ENCODE measurements around the gene PDE4DIP.
"Not testable (repeated sequence)": the region's sequence is repeated elsewhere in the genome, so short reads cannot be mapped to it uniquely, and the experiment has no call there.

PDE4DIP gene

GRCh38 chr1:148968682-148969081 lies 124.5 kb downstream of the PDE4DIP start:
- H3K4me3 Mint-ChIP-seq; H3K27me3 Mint-ChIP-seq (ENCODE audit: low read depth): not testable (repeated sequence)

GRCh38 chr1:148969126-148969525 lies 124.9 kb downstream of the PDE4DIP start:
- not testable (repeated sequence) for H3K9me3 Mint-ChIP-seq; H3K4me3 Mint-ChIP-seq; H3K27me3 Mint-ChIP-seq (ENCODE audit: low read depth); H3K36me3 Mint-ChIP-seq (ENCODE audit: low read depth); H3K4me1 Mint-ChIP-seq (ENCODE audit: low read depth); H3K27ac Mint-ChIP-seq

More at GRCh38 chr1:148968682-148969081, 124.5 kb downstream of the PDE4DIP start:
- H3K36me3 Mint-ChIP-seq (ENCODE audit: low read depth); H3K9me3 Mint-ChIP-seq; H3K4me1 Mint-ChIP-seq (ENCODE audit: low read depth); H3K27ac Mint-ChIP-seq: not testable (repeated sequence)

- H3K9me3 Mint-ChIP-seq; H3K27me3 Mint-ChIP-seq (ENCODE audit: low read depth): not testable (repeated sequence)
- Mint-ChIP-seq H3K36me3 (ENCODE audit: low read depth) (peaks cover 28% of the 10 kb centered on the region), H3K4me1 (ENCODE audit: low read depth) (peaks cover 15% of the 10 kb centered on the region), H3K4me3 (peak overlapping the region; percentile 75), H3K27ac (peak overlapping the region; percentile 96)
Measured at GRCh38 chr1:148975453-148975852, 131.2 kb downstream of the PDE4DIP start.

GRCh38 chr1:148975866-148976537 lies 131.8 kb downstream of the PDE4DIP start:
- peak overlapping the region; percentile 96 for H3K27ac Mint-ChIP-seq
- peaks cover 15% of the 10 kb centered on the region for H3K4me1 Mint-ChIP-seq (ENCODE audit: low read depth)
- H3K36me3 Mint-ChIP-seq (ENCODE audit: low read depth) = peaks cover 31% of the 10 kb centered on the region
- not testable (repeated sequence) for H3K27me3 Mint-ChIP-seq (ENCODE audit: low read depth); H3K9me3 Mint-ChIP-seq
- peak overlapping the region; percentile 75 for H3K4me3 Mint-ChIP-seq

GRCh38 chr1:148977785-148978184 lies 133.6 kb downstream of the PDE4DIP start:
- not testable (repeated sequence) for H3K4me3 Mint-ChIP-seq; H3K27ac Mint-ChIP-seq; H3K27me3 Mint-ChIP-seq (ENCODE audit: low read depth); H3K9me3 Mint-ChIP-seq
- Mint-ChIP-seq H3K36me3 (ENCODE audit: low read depth) (peaks cover 47% of the 10 kb centered on the region), H3K4me1 (ENCODE audit: low read depth) (peaks cover 18% of the 10 kb centered on the region)

- not testable (repeated sequence) for H3K4me3 Mint-ChIP-seq; H3K4me1 Mint-ChIP-seq (ENCODE audit: low read depth); H3K9me3 Mint-ChIP-seq; H3K36me3 Mint-ChIP-seq (ENCODE audit: low read depth); H3K27ac Mint-ChIP-seq
- H3K27me3 Mint-ChIP-seq (ENCODE audit: low read depth) = peaks cover 14% of the 10 kb centered on the region
Measured at GRCh38 chr1:148989378-148989777, 145.2 kb downstream of the PDE4DIP start.

- H3K27ac Mint-ChIP-seq; H3K9me3 Mint-ChIP-seq; H3K4me3 Mint-ChIP-seq; H3K36me3 Mint-ChIP-seq (ENCODE audit: low read depth); H3K4me1 Mint-ChIP-seq (ENCODE audit: low read depth): not testable (repeated sequence)
- peaks cover 14% of the 10 kb centered on the region for H3K27me3 Mint-ChIP-seq (ENCODE audit: low read depth)
Measured at GRCh38 chr1:148990233-148990788, 146.1 kb downstream of the PDE4DIP start.

- H3K4me1 Mint-ChIP-seq (ENCODE audit: low read depth); H3K4me3 Mint-ChIP-seq; H3K36me3 Mint-ChIP-seq (ENCODE audit: low read depth); H3K9me3 Mint-ChIP-seq; H3K27ac Mint-ChIP-seq: not testable (repeated sequence)
- H3K27me3 Mint-ChIP-seq (ENCODE audit: low read depth) = peaks cover 14% of the 10 kb centered on the region
Measured at GRCh38 chr1:148991818-148992217, 147.6 kb downstream of the PDE4DIP start.

- H3K9me3 Mint-ChIP-seq; H3K4me1 Mint-ChIP-seq (ENCODE audit: low read depth); H3K4me3 Mint-ChIP-seq; H3K36me3 Mint-ChIP-seq (ENCODE audit: low read depth); H3K27ac Mint-ChIP-seq: not testable (repeated sequence)
- peaks cover 14% of the 10 kb centered on the region for H3K27me3 Mint-ChIP-seq (ENCODE audit: low read depth)
Measured at GRCh38 chr1:148992364-148992763, 148.1 kb downstream of the PDE4DIP start.

GRCh38 chr1:148996449-148997224 lies 152.4 kb downstream of the PDE4DIP start:
- not testable (repeated sequence) for H3K4me1 Mint-ChIP-seq (ENCODE audit: low read depth); H3K4me3 Mint-ChIP-seq; H3K36me3 Mint-ChIP-seq (ENCODE audit: low read depth); H3K27ac Mint-ChIP-seq; H3K27me3 Mint-ChIP-seq (ENCODE audit: low read depth); H3K9me3 Mint-ChIP-seq

GRCh38 chr1:148997405-148997804 lies 153.2 kb downstream of the PDE4DIP start:
- not testable (repeated sequence) for H3K27ac Mint-ChIP-seq; H3K4me3 Mint-ChIP-seq; H3K27me3 Mint-ChIP-seq (ENCODE audit: low read depth); H3K4me1 Mint-ChIP-seq (ENCODE audit: low read depth); H3K36me3 Mint-ChIP-seq (ENCODE audit: low read depth); H3K9me3 Mint-ChIP-seq

- H3K9me3 Mint-ChIP-seq; H3K27me3 Mint-ChIP-seq (ENCODE audit: low read depth); H3K4me1 Mint-ChIP-seq (ENCODE audit: low read depth); H3K36me3 Mint-ChIP-seq (ENCODE audit: low read depth); H3K4me3 Mint-ChIP-seq; H3K27ac Mint-ChIP-seq: not testable (repeated sequence)
Measured at GRCh38 chr1:149002664-149003063, 158.4 kb downstream of the PDE4DIP start.

GRCh38 chr1:149008326-149008725 lies 164.1 kb downstream of the PDE4DIP start:
- H3K27ac Mint-ChIP-seq; H3K4me1 Mint-ChIP-seq (ENCODE audit: low read depth); H3K36me3 Mint-ChIP-seq (ENCODE audit: low read depth); H3K9me3 Mint-ChIP-seq; H3K4me3 Mint-ChIP-seq; H3K27me3 Mint-ChIP-seq (ENCODE audit: low read depth): not testable (repeated sequence)

GRCh38 chr1:149008769-149009168 lies 164.5 kb downstream of the PDE4DIP start:
- H3K27ac Mint-ChIP-seq; H3K27me3 Mint-ChIP-seq (ENCODE audit: low read depth); H3K36me3 Mint-ChIP-seq (ENCODE audit: low read depth); H3K4me1 Mint-ChIP-seq (ENCODE audit: low read depth); H3K4me3 Mint-ChIP-seq; H3K9me3 Mint-ChIP-seq: not testable (repeated sequence)

- H3K27me3 Mint-ChIP-seq (ENCODE audit: low read depth); H3K9me3 Mint-ChIP-seq; H3K4me1 Mint-ChIP-seq (ENCODE audit: low read depth); H3K36me3 Mint-ChIP-seq (ENCODE audit: low read depth); H3K4me3 Mint-ChIP-seq; H3K27ac Mint-ChIP-seq: not testable (repeated sequence)
Measured at GRCh38 chr1:149009761-149010160, 165.5 kb downstream of the PDE4DIP start.

Data from T-helper 1 cell treated with Interleukin-12 subunit alpha and Interleukin-12 subunit beta and Interleukin-4 antibody, amounts not matched to agents 30 μg/mL and 1 μg/mL, for 36 hours (primary cell).